Measurements from ENCODE around the gene SUPT16H. TPM values are rescaled to one million over a fixed set of nuclear protein-coding genes. Genes with fewer than 3 reads are reported as not detected.
A peak's percentile ranks its signal among the peaks of the same experiment; 100 is the strongest.

The SUPT16H gene
- total and polyA plus RNA-seq, 2 of the 8 experiments (the other 6 are each of a cell fraction or from before 2014, with no cell fraction given) = 138 to 201 TPM

DNA sequence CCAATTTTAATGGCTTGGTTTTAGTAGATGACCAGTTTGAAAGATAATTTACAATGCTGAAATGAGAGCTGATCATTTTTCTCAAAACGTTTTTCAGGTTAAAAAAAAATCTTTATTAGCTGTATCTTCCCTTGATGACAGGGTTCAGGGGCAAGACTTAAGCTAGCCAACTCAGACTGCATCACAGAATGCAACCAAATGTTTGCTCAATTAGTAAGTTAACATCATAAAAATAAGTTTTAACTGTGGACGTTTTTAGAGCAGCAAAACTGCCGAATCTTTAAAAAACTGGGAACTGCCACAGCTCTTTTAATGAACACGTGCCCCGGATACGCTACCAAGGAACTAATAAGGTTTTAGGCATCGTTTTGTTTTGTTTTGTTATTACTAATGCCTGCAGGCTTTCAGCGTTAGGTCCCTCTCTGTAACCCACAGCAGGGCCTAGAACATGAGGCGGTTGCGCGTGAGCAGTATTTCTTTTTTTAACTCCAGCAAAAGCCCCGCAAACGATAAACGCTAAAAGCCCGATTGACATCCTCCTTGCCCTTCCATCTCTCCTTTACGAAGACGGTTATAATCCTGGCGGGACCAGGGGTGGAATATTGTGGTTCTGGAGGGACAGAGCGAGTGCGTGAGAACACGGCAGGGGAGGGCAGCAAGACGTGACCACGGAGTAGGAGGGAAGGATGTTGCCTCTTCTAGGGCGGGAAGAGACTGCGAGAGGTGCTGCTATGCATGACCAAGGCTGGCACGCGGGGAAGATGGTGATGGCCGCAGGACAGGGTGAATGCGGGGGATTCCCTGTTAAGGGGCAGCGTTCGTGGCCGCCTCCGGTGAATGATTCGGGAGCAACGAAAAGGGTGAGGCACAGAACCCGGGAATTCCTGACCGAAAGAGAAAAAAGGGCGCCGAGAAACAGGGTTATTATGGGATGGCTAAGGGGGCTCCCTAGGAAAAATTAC lies 652 bp downstream of the SUPT16H start:
- POLR2A ChIA-PET (ENCODE audit: partially characterized antibody) = interaction anchor here (0.7 to 1.5 kb wide), 16 partner anchors 11 to 226 kb away, joined by 3 to 7 read pairs (median 3); partner anchors contain the start of gene SALL2

More for the DNA sequence above, 652 bp downstream of the SUPT16H start:
- H3K27ac ChIP-seq (ENCODE audit: low read depth, low read length) = peak overlapping the region; percentile 94
- peak overlapping the region; percentile 84; the same call in 1 of the 2 replicates for H2AK5ac ChIP-seq (ENCODE audit: low read depth, low read length)
- peak overlapping the region; percentile 88 for H2BK5ac ChIP-seq (ENCODE audit: low read depth, low read length)
- H3K4me3 ChIP-seq (ENCODE audit: extremely low read depth in 1 of 4, insufficient read depth in 2 of 4, low read depth in 3 of 4, low read length in 4 of 4) = peak overlapping the region; percentile 98 to 100 (median 99)
- peaks cover 18 to 56% of the 10 kb centered on the region in 2 experiments for H3K79me2 ChIP-seq (ENCODE audit: control insufficient read depth in 1 of 2, insufficient read depth in 2 of 2, low read length in 2 of 2)
- peaks cover 8% of the 10 kb centered on the region; the same call in 1 of the 2 replicates for H3K23me2 ChIP-seq (ENCODE audit: low read depth, low read length)
- no peak overlapping the region for H2BK20ac ChIP-seq (ENCODE audit: low read length)
- H3K27me3 ChIP-seq (replicated peaks in 1 of 4; ENCODE audit: control insufficient read depth in 3 of 4, extremely low read depth in 1 of 4, insufficient read depth in 3 of 4, low read length in 3 of 4) = no peaks in the 10 kb centered on the region
- H3K4me1 ChIP-seq (replicated peaks in 1 of 4; ENCODE audit: control insufficient read depth in 3 of 4, insufficient read depth in 4 of 4, low read length in 3 of 4) = peaks cover 0 to 3% (median 0%) of the 10 kb centered on the region in 4 experiments; a peak in 3 of 7 replicates
- no peak overlapping the region for H3K14ac ChIP-seq (ENCODE audit: insufficient read length)
- TF ChIP-seq POLR2AphosphoS5 (IDR thresholded peaks at IDR 0.05; ENCODE audit: low read depth, low read length) (peak; percentile 79), TAF1 (IDR thresholded peaks at IDR 0.05; ENCODE audit: low read depth, low read length) (peak; percentile 49), MAX (IDR thresholded peaks at IDR 0.05) (peak; percentile 42; the same call in 1 of the 2 replicates), KDM4A (IDR thresholded peaks at IDR 0.05; ENCODE audit: low read depth, low read length, severe bottlenecking) (peak; percentile 21), KDM5A (IDR thresholded peaks at IDR 0.05; ENCODE audit: low read length) (0 out of 2 replicates have a peak, but pooled peaks have one; percentile 25), POLR2A (IDR thresholded peaks at IDR 0.05; ENCODE audit: control extremely low read depth in 1 of 2, low read depth in 2 of 2, low read length in 2 of 2) (peak in 1 of 2 experiments; percentile 23; a peak in 2 of 3 replicates), BCL11A (IDR thresholded peaks at IDR 0.05; ENCODE audit: low read depth in 2 of 2, low read length in 2 of 2) (no peak), NANOG (IDR thresholded peaks at IDR 0.05; ENCODE audit: insufficient read depth, low read depth, low read length, poor library complexity, severe bottlenecking) (no peak)
- TF ChIP-seq, protein P1, sequence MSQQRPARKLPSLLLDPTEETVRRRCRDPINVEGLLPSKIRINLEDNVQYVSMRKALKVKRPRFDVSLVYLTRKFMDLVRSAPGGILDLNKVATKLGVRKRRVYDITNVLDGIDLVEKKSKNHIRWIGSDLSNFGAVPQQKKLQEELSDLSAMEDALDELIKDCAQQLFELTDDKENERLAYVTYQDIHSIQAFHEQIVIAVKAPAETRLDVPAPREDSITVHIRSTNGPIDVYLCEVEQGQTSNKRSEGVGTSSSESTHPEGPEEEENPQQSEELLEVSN (IDR thresholded peaks at IDR 0.05) = peak; percentile 36; the same call in 1 of the 2 replicates
- FAIRE-seq (no peak), DNase-seq (ENCODE audit: low read depth in 1 of 2, low spot score in 2 of 2) (no peak)
- H3K4me2 ChIP-seq (ENCODE audit: insufficient read depth in 1 of 2, low read depth in 2 of 2, low read length in 2 of 2) = peak overlapping the region; percentile 74 to 96
- no peak overlapping the region for H3K4ac ChIP-seq (replicated peaks; ENCODE audit: insufficient read length, low read depth, low read length)
- H3K9me3 ChIP-seq (ENCODE audit: insufficient read depth in 2 of 2, low read depth in 1 of 2, low read length in 1 of 2) = no peaks in the 10 kb centered on the region
- peak overlapping the region; percentile 80 for H3K56ac ChIP-seq (replicated peaks; ENCODE audit: insufficient read length, low read depth, low read length)
- H3K36me3 ChIP-seq (ENCODE audit: control insufficient read depth in 2 of 4, insufficient read depth in 4 of 4, low read length in 3 of 4) = peaks cover 0 to 28% (median 14%) of the 10 kb centered on the region in 4 experiments; a peak in 7 of 8 replicates
- CTCF ChIA-PET (ENCODE audit: partially characterized antibody) = interaction anchor here (0.7 to 1.1 kb wide), 3 partner anchors 21 to 279 kb away, joined by 3 read pairs; no protein-coding TSS in a partner anchor
- peak overlapping the region; percentile 95 to 99 (median 97) for H3K9ac ChIP-seq (replicated peaks in 1 of 4; ENCODE audit: extremely low read depth in 1 of 4, low read depth in 3 of 4, low read length in 3 of 4)
- peak overlapping the region; percentile 14 for H4K5ac ChIP-seq (ENCODE audit: insufficient read length, low read depth, low read length)
- H2BK12ac ChIP-seq (ENCODE audit: low read depth, low read length) = no peak overlapping the region
- H2BK15ac ChIP-seq (ENCODE audit: low read length) = no peak overlapping the region
- H3K23ac ChIP-seq (ENCODE audit: insufficient read length) = no peak overlapping the region
- H4K8ac ChIP-seq (ENCODE audit: extremely low read depth, insufficient read depth, low read length) = peak overlapping the region; percentile 97; the same call in 1 of the 2 replicates
- H4K91ac ChIP-seq (replicated peaks; ENCODE audit: insufficient read length, low read length) = peak overlapping the region; percentile 36
- H4K20me1 ChIP-seq (replicated peaks in 1 of 2; ENCODE audit: control insufficient read depth in 1 of 2, insufficient read depth in 2 of 2, low read length in 2 of 2) = peaks cover 3 to 7% of the 10 kb centered on the region in 2 experiments
- H3K79me1 ChIP-seq (ENCODE audit: low read depth, low read length) = peaks cover 3% of the 10 kb centered on the region; the same call in 1 of the 2 replicates
- no peak overlapping the region for H2BK120ac ChIP-seq (replicated peaks; ENCODE audit: low read depth, low read length)
- H3K18ac ChIP-seq (ENCODE audit: extremely low read depth, low read length) = peak overlapping the region; percentile 44
- 0 out of 2 replicates have a peak overlapping the region, but pooled peaks have one; percentile 3 for H2AFZ ChIP-seq (ENCODE audit: low read length)
- 2% methylated on average over 39 of the region's 39 CpGs; no CpG with 5 or more reads in 1 of the 2 experiments for WGBS, 2 experiments (ENCODE audit: extremely low coverage in 1 of 2, insufficient coverage in 1 of 2, insufficient read length in 1 of 2, insufficient replicate concordance in 2 of 2, low coverage in 1 of 2, low lambda C conversion rate in 2 of 2, missing lambda C conversion rate in 1 of 2)
